ENCODE data around the gene BAZ2A.
"Not testable (repeated sequence)": the region's sequence is repeated elsewhere in the genome, so short reads cannot be mapped to it uniquely, and the experiment has no call there.

BAZ2A gene

DNA sequence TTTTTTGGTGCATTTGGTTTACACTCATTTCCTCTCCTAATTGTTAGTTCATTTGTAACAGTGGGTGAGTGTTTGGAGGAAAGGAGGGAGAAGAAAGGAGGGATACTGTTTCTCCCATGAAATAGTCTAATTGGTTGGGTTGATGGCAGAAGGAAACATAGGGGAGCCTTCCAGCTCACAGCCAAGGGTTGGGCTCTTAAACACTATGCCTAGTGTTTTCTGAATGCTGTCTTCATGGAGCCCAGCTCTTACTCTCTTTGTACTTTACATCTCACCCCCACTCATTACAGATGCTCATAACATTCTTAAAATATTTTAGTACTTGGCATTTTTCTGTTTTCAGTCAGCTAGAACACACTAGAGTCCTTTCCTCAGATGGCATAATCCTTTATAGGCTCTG, 38.2 kb downstream of the BAZ2A start:
- DNase-seq, result no peak

DNA sequence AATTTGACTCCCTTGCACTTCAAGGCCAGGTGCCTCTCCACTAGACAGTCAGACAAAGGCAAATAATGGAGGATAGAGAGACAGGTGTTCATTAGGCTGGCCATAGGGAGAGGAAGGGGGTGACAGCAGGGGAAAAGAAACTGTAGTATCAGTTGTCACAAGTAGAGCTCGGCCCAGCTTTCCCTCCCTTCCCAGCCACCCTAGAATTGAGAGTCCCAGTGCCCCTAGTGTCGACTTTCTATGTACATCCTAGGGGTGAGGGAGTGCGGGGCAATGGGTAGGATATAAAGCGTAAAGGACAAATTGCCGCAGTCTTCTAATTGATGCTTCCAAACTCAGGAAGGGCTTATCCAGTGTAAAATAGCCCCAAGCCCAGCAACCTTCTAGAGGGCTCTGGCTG, 39.0 kb downstream of the BAZ2A start:
- DNase-seq, result no peak

DNA sequence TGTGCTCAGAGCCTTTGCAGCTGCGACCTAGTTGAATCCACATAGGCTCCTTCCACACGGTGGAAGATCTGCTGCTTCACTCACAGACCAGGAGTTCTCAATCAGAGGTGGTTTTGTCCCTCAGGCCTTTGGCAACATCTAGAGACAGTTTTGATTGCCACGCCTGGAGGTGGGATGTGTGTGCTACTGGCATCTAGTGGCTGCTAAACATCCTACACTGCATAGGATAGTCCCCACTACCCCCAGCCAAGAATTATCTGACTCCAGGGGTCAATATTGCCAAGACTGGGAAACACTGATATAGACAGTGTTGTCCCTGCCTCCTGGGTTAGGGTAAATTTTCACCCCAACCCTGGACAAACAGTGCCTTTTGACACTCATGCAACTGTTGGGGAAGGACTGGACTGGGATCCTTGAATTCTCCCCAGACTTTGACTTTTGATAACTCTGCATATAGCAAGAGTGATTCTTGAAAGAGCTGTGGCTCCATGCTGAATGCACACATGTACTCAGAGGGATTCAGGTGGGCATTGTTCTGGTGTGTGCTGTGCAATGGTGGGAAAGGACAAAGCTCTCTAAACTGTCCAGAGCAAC, 39.8 kb downstream of the BAZ2A start:
- no peak for DNase-seq

DNA sequence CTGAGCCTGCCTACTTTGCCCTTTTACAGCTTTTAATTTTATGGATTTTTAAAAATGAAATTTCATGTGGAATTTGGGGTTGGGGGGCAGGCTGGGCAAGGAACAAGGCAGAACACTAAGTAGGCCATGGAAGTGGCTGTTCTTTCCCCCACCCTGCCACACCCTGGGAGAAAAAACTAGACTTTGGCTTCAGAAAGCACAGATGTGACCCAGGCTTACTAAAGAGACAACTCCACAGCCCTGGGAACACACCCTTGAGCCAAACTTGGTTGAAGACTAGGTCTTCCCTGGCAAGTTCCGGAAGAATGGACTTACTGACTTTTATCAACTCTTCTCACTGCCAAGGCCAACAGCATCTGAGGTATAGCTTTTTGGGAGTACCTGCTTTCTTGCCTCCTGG, 40.3 kb downstream of the BAZ2A start:
- no peak for DNase-seq

DNA sequence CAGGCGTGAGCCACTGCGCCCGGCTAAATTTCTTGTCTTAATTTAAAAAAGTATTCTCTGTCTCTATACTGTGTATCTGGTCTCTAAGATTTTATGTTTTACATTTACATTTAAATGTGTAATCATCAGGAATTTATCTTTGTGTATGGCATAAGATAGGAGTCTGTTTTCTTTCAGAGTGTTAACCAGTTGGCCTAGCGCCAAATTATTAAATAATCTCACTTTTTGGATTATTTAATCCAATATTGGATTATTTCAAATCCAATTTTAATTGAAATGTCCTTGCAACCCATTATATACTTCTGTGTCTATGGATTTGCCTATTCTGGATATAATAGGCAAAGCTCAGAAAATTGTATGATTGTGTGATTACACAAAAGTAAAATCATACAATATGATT, 45.0 kb downstream of the BAZ2A start:
- no peak for DNase-seq

DNA sequence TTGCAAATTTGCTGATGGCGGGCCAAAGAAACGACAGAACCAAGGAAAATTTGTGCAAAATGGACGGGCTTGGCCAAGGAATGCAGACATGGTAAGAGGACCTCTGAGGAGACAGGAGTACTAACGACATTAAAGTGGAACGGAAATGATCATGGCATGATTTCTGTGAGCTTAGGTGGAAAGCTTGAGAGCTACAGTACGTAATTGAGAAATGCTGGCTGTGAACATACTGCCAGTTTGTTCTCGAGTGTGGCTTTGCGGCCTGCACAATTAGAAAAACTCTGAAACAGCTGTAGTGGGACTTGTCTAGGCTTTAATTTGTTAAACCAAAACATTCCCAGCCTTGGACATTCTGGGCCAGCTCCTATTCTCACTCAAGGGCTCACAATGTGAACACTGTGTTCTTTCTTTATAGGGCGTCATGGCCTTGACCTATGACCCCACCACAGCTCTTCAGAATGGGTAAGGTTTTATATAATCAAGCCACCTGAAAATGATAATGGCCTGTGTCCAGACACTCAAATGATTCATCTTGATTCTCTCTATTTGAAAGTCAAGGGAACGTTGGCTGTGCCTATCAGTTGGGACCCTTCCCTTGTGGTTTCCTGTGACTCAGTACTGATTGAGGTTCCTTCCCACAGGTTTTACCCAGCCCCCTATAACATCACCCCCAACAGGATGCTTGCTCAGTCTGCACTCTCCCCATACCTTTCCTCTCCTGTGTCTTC, 48.5 kb downstream of the BAZ2A start:
- no peak for DNase-seq

DNA sequence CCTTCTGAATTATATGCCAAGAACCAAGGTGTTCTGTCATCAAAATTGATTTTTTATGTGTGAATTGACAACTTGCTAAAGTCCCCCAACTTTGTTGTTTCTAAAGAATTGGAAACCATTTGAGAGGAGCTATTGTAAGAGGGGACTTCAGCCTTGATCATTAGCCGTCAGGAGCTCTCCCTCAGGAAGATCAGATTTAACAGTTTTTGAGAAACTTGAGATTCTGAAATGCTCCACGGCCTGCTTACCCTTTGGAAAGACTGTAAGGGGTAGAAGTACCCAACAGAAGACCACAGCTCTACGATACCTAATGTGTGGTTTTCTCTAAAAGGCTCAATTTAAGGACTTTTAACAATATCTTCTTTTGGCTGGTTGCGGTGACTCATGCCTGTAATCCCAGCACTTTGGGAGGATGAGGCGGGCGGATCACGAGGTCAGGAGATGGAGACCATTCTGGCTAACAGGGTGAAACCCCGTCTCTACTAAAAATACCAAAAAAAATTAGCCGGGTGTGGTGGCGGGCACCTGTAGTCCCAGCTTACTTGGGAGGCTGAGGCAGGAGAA, 51.1 kb downstream of the BAZ2A start:
- DNase-seq, result no peak

DNA sequence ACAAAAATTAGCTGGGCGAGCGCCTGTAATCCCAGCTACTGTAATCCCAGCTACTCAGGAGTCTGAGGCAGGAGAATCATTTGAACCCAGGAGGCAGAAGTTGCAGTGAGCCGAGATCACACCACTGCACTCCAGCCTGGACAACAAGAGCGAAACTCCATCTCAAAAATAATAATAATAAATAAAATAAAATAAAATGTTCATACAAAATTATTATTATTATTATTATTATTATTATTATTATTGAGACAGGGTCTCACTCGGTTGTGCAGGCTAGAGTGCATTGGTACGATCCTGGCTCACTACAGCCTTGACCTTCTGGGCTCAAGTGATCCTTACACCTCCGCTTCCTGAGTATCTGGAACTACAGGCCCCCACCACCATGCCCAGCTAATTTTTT, 52.9 kb downstream of the BAZ2A start:
- not testable (repeated sequence) for DNase-seq

DNA sequence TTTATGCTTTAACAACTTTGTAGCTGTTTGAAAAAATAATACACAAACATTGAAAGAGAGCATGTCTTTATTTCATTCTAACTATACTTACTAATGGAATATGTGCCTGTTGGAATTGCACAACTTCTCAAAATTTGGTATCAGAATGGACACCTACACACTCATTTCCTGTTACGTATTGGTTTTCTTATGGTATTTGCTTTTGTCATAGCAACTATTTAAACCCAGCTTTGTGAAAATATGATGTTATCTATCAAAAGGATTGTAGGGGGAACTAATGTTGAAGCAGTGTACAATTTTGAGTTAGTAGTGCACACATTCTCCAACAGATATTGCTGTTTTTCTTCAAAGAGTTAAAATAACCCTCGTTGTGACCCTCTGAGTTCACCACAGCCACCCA, 55.9 kb downstream of the BAZ2A start:
- DNase-seq, result no peak

DNA sequence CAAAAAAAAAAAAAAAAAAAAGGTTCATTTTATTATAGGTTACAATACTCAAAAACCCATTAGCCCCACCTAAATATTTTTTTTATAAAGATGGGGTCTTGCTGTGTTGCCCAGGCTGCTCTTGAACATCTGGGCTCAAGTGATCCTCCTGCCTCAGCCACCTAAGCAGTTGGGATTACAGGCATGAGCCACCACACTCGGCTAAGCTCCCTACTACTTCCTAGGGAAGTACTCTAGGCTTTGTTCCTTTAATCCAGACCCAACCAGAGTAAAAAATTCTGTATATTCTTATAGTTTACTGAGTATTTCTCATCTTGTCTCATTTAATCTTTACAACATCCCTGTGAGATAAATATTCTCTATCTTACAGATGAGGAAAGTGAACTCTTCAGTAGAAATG, 57.8 kb downstream of the BAZ2A start:
- DNase-seq, result no peak

DNA sequence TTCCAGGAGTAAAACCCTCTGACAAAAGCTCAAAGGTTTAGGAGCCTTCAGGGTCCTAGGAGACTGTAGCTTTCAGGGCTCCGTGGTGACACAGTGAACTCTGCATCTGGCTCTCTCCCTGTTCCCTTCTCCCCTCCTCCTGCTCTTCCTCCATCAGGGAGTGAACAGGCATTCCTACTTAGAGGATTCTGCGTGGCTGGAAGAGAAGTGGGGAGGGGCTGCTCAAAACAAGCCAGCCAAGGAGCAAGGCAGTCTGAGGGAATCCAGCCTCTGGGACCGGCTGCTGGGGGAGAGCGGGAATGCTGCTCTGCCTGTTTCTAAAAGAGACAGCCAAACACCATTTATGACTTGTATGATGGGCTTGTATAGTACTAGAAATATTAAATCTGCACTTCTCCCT, 59.0 kb downstream of the BAZ2A start:
- no peak for DNase-seq

DNA sequence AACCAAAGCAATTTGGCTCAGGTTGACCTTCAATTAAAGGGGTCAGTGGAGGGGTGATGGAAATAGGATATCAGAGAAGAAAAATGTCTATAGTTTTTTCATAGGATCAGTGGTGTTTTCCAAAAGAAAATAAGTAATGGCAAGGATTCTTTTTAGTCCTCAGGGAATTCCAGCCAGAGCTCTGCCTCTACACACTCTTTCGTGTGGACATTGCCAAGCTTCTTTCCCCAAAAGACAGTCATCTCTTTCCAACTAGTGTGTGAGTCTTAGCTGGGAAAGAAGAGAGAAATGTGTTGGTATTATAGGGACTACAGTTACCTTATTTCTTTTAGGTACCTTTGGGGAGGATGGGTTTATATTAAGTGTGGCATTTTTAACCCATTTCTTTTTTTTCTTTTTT, 62.0 kb downstream of the BAZ2A start:
- DNase-seq, result no peak

DNA sequence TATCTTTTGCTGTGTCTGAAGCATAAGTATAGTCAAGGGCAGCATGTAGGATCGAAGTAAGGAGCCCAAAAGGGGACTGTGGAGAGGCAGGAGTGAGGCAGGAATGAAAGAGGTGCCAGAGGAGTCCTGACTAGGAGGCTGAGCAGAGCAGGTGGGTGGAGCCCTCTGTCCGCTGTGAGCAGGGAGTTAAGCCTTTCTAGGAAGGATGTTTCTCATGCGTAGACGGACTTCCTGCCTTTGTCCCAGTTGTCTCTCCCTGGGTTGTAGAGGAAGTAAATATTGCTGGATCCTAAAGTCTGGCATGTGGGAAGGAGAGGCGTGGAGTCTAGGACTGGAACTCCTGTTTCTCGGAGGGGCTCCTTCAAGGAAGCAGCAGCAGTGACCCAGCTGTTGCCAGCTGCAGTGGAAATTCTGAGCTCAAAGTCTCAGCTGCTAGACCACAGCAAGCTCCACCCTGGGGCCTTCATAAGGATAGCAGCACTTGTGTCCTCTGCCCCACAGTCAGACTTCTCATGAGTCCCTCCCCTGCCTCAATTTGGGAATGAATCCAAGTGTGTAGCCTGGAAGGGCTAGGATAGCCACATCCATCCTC, 64.5 kb downstream of the BAZ2A start:
- DNase-seq, result no peak

DNA sequence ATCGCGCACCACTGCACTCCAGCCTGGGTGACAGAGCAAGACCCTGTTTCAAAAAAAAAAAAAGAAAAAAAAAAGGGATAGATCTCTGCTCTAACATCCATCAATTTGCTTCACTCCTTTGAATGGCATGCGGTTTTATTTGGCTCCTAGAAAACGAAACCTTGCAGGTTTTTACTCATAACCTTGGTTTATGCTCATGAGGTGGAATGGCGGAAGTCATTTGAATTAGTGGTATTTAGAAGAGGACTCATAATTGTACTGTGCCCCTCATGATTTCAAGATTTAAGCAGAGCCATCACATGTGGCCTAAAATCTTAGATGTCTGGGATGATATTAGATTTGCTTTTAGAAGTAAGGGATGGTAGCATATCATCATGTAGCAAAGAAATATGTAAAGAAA, 79.1 kb downstream of the BAZ2A start:
- DNase-seq, result no peak

DNA sequence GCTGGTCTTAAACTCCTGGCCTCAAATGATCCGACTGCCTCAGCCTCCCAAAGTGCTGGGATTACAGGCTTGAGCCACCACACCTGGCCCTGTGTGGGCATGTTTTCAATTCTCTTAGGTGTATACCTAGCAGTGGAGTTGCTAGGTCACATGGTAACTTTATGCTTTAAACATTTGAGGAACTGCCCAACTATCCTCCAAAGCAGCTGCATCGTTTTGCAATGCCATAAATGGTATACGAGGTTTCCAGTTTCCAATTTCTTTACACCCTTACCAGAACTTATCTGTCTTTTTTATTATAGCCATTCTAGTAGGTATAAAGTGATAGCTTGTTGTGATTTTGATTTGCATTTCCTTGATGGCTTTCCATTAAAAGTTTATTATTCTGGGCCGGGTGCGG, 83.4 kb downstream of the BAZ2A start:
- no peak for DNase-seq
